CD14-positive monocyte (primary cell): ENCODE measurements around the gene PHACTR2. TPM values are rescaled to one million over a fixed set of nuclear protein-coding genes. Genes with fewer than 3 reads are reported as not detected.
A peak's percentile ranks its signal among the peaks of the same experiment; 100 is the strongest.

Source experiments
- DNase-seq, 3 donors: peaks; one replicate each; pipeline ENCODE4 v3.0.0-alpha.2; 2011 to 2022
- H2AFZ ChIP-seq: 2 replicates; pipeline ENCODE4 v1.6.0; 2012; ENCODE audit warnings: mild to moderate bottlenecking, low read depth, low read length, inconsistent platforms; ENCODE audit not compliant: insufficient read depth, poor library complexity, severe bottlenecking
- H3K27ac ChIP-seq, 2 donors: 1 replicate in 1 of 2; 2 replicates in 1 of 2; pipeline ENCODE4 v1.5.1; 2012 to 2013; ENCODE audit warnings: low read length in 2 of 2, control low read depth in 1 of 2, inconsistent platforms in 1 of 2, low read depth in 1 of 2, mild to moderate bottlenecking in 1 of 2
- H3K27me3 ChIP-seq, 2 donors: one replicate each; pipeline versions ENCODE4 v1.6.0 to v1.6.1; 2011 to 2013; ENCODE audit warnings: low read length in 2 of 2; ENCODE audit not compliant: control insufficient read depth in 2 of 2, insufficient read depth in 2 of 2
- H3K36me3 ChIP-seq, 2 donors: replicated peaks in 1 of 2; 1 replicate in 1 of 2; 2 replicates in 1 of 2; pipeline versions ENCODE4 v1.5.1 to v1.6.1; 2012 to 2013; ENCODE audit warnings: low read length in 2 of 2, control low read depth in 1 of 2, inconsistent platforms in 1 of 2, mild to moderate bottlenecking in 1 of 2; ENCODE audit not compliant: insufficient read depth in 2 of 2, control insufficient read depth in 1 of 2
- H3K4me1 ChIP-seq, 2 donors: 1 replicate in 1 of 2; 2 replicates in 1 of 2; pipeline versions ENCODE4 v1.5.1 to v1.6.1; 2012 to 2013; ENCODE audit warnings: low read length in 2 of 2, control low read depth in 1 of 2, inconsistent platforms in 1 of 2, mild to moderate bottlenecking in 1 of 2, moderate library complexity in 1 of 2; ENCODE audit not compliant: insufficient read depth in 2 of 2, control insufficient read depth in 1 of 2
- H3K4me2 ChIP-seq: replicated peaks from 2 replicates; pipeline ENCODE3; 2012; ENCODE audit warnings: low read length, moderate library complexity, mild to moderate bottlenecking; ENCODE audit not compliant: poor library complexity, severe bottlenecking; ENCODE audit errors: extremely low read depth
- H3K4me3 ChIP-seq, 3 experiments: fragments of 200-600 bp in 1 of 3; sonication (generic) in 1 of 3; replicated peaks in 1 of 3; 1 replicate in 2 of 3; 2 replicates in 1 of 3; pipeline ENCODE4 v1.5.1; 2011 to 2013; ENCODE audit warnings: low read length in 3 of 3, mild to moderate bottlenecking in 3 of 3, control low read depth in 2 of 3, low read depth in 2 of 3, inconsistent platforms in 1 of 3, moderate library complexity in 1 of 3
- H3K79me2 ChIP-seq: 2 replicates; pipeline ENCODE4 v1.6.0; 2012; ENCODE audit warnings: mild to moderate bottlenecking, control low read depth, inconsistent platforms, low read length, moderate library complexity; ENCODE audit not compliant: insufficient read depth
- H3K9ac ChIP-seq: 2 replicates; pipeline ENCODE4 v1.6.0; 2017; ENCODE audit warnings: low read length, mild to moderate bottlenecking; ENCODE audit not compliant: insufficient read depth, poor library complexity, severe bottlenecking
- H3K9me3 ChIP-seq, 2 donors: replicated peaks in 1 of 2; 1 replicate in 1 of 2; 2 replicates in 1 of 2; pipeline versions ENCODE4 v1.5.1 to v1.6.1; 2012 to 2013; ENCODE audit warnings: low read length in 2 of 2, control low read depth in 1 of 2; ENCODE audit not compliant: control insufficient read depth in 1 of 2, insufficient read depth in 1 of 2
- H4K20me1 ChIP-seq: 2 replicates; pipeline ENCODE4 v1.6.0; 2012; ENCODE audit warnings: mild to moderate bottlenecking, low read length, control low read depth, moderate library complexity; ENCODE audit not compliant: insufficient read depth
- H3K27ac Mint-ChIP-seq, 7 donors: one replicate each; pipeline ENCODE4 v1.8.0; 2020; ENCODE audit warnings: mild to moderate bottlenecking in 7 of 7, mixed read lengths in 7 of 7, moderate library complexity in 6 of 7, inconsistent platforms in 2 of 7
- H3K27me3 Mint-ChIP-seq, 3 donors: one replicate each; pipeline ENCODE4 v1.8.0; 2021 to 2022; ENCODE audit warnings: low read depth in 3 of 3, mild to moderate bottlenecking in 3 of 3, mixed read lengths in 3 of 3, moderate library complexity in 3 of 3, inconsistent platforms in 1 of 3
- H3K36me3 Mint-ChIP-seq, 2 donors: one replicate each; pipeline ENCODE4 v1.8.0; 2020; ENCODE audit warnings: mixed read lengths in 2 of 2, inconsistent platforms in 1 of 2, mild to moderate bottlenecking in 1 of 2
- H3K4me1 Mint-ChIP-seq: one replicate; pipeline ENCODE4 v1.8.0; 2020; ENCODE audit warnings: mild to moderate bottlenecking, mixed read lengths
- H3K4me3 Mint-ChIP-seq, 2 donors: one replicate each; pipeline ENCODE4 v1.8.0; 2020; ENCODE audit warnings: mild to moderate bottlenecking in 2 of 2, mixed read lengths in 2 of 2, moderate library complexity in 1 of 2
- H3K9me3 Mint-ChIP-seq, 7 donors: one replicate each; pipeline ENCODE4 v1.8.0; 2020 to 2022; ENCODE audit warnings: mixed read lengths in 7 of 7, mild to moderate bottlenecking in 6 of 7, moderate library complexity in 6 of 7, inconsistent platforms in 2 of 7
- WGBS: methylation state at CpG from one replicate; pipeline ENCODE4 v1.1.5; 2013; ENCODE audit warnings: missing lambda C conversion rate; ENCODE audit not compliant: insufficient coverage; 5-methylcytosine and 5-hydroxymethylcytosine counted together
- intact Hi-C, 2 donors: fragments of 100-400 bp; cut with micrococcal nuclease; formaldehyde crosslinking; loops; one replicate each; pipeline versions ENCODE4 v1.15.0 to v1.15.1; 2023
- polyA plus RNA-seq, 3 donors: library from polyadenylated mRNA; depleted of rRNA in 1 of 3; unstranded in 2 of 3; stranded (reverse) in 1 of 3; fragments of 300-500 nt in 2 of 3; fragments of >200 nt in 1 of 3; fragmentation: Illumina TruSeq in 2 of 3; gene quantifications; 1 replicate in 2 of 3; 2 replicates in 1 of 3; pipeline ENCODE4 v1.2.3, GENCODE V29; 2012 to 2021
- TF ChIP-seq, protein P1 (sequence below): fragments of 200-600 bp; IDR thresholded peaks from one replicate; pipeline ENCODE4 v1.8.0; 2022; ENCODE audit warnings: antibody characterized with exemption, mild to moderate bottlenecking

Gene PHACTR2
- polyA plus RNA-seq, 3 donors = 9.6 to 11.6 (median 11.2) TPM

GRCh38 chr6:143803769-143804568 is 126.2 kb downstream of the PHACTR2 start:
- Mint-ChIP-seq H3K27ac (peak overlapping the region in 1 of 7 donors; percentile 37), H3K4me1 (peaks cover 31% of the 10 kb centered on the region), H3K36me3 (peaks cover 41 to 59% of the 10 kb centered on the region in 2 donors), H3K9me3 (peaks cover 11 to 17% (median 14%) of the 10 kb centered on the region in 7 donors), H3K27me3 (no peaks in the 10 kb centered on the region), H3K4me3 (no peak overlapping the region)
- Histone ChIP-seq H4K20me1 (no peaks in the 10 kb centered on the region), H3K27me3 (no peaks in the 10 kb centered on the region), H3K9ac (no peak overlapping the region), H3K27ac (no peak overlapping the region), H3K4me3 (no peak overlapping the region), H3K4me2 (no peak overlapping the region), H3K36me3 (peaks cover 2 to 18% of the 10 kb centered on the region in 2 donors), H3K9me3 (no peaks in the 10 kb centered on the region), H3K4me1 (peaks cover 29 to 32% of the 10 kb centered on the region in 2 donors), H2AFZ (no peak overlapping the region), H3K79me2 (no peaks in the 10 kb centered on the region)
- DNase-seq = no peak
- TF ChIP-seq, protein P1, sequence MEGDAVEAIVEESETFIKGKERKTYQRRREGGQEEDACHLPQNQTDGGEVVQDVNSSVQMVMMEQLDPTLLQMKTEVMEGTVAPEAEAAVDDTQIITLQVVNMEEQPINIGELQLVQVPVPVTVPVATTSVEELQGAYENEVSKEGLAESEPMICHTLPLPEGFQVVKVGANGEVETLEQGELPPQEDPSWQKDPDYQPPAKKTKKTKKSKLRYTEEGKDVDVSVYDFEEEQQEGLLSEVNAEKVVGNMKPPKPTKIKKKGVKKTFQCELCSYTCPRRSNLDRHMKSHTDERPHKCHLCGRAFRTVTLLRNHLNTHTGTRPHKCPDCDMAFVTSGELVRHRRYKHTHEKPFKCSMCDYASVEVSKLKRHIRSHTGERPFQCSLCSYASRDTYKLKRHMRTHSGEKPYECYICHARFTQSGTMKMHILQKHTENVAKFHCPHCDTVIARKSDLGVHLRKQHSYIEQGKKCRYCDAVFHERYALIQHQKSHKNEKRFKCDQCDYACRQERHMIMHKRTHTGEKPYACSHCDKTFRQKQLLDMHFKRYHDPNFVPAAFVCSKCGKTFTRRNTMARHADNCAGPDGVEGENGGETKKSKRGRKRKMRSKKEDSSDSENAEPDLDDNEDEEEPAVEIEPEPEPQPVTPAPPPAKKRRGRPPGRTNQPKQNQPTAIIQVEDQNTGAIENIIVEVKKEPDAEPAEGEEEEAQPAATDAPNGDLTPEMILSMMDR = no peak
- WGBS = 70% methylated on average over 2 of the region's 9 CpGs
- intact Hi-C loops = no loop called here

GRCh38 chr6:143804835-143805239 is 127.1 kb downstream of the PHACTR2 start:
- Histone ChIP-seq H3K79me2 (no peaks in the 10 kb centered on the region), H3K9ac (no peak overlapping the region), H4K20me1 (no peaks in the 10 kb centered on the region), H3K36me3 (peaks cover 2 to 19% of the 10 kb centered on the region in 2 donors), H3K27me3 (no peaks in the 10 kb centered on the region), H3K9me3 (no peaks in the 10 kb centered on the region), H3K4me1 (peaks cover 29 to 32% of the 10 kb centered on the region in 2 donors), H2AFZ (no peak overlapping the region), H3K4me2 (no peak overlapping the region), H3K4me3 (no peak overlapping the region), H3K27ac (no peak overlapping the region)
- no peak for DNase-seq
- H3K9me3 Mint-ChIP-seq = peaks cover 4 to 11% (median 6%) of the 10 kb centered on the region in 7 donors
- H3K4me1 Mint-ChIP-seq = peaks cover 31% of the 10 kb centered on the region
- H3K4me3 Mint-ChIP-seq = no peak overlapping the region
- WGBS = 81% methylated on average over 3 of the region's 4 CpGs
- H3K27me3 Mint-ChIP-seq = no peaks in the 10 kb centered on the region
- intact Hi-C loops = no loop called here
- TF ChIP-seq, protein P1 = no peak
- no peak overlapping the region for H3K27ac Mint-ChIP-seq
- H3K36me3 Mint-ChIP-seq = peaks cover 33 to 54% of the 10 kb centered on the region in 2 donors
